MCF 10A (cell line): Measurements from ENCODE around the gene CRELD2. TPM values are rescaled to one million over a fixed set of nuclear protein-coding genes. Genes with fewer than 3 reads are reported as not detected.

Source experiments
- BruUV-seq: library from RNA; stranded (reverse); fragments of 400-500 nt; replicated peaks from 2 replicates; lab custom pipeline; 2021; lab: Mats Ljungman, UMichigan
- CTCF ChIA-PET: fragments of 300-600 bp; sonication (Branson Sonifier 250); formaldehyde crosslinking; extraction: SDS; loops from one replicate; lab custom pipeline; 2021; ENCODE audit warnings: antibody characterized with exemption, inconsistent platforms; lab: Yijun Ruan, JAX
- POLR2A ChIA-PET: fragments of 300-600, 350-650 bp; sonication (Branson Sonifier 250); formaldehyde crosslinking; extraction: SDS; loops from one replicate; lab custom pipeline; 2020; ENCODE audit warnings: antibody characterized with exemption, inconsistent platforms; lab: Yijun Ruan, JAX
- DNase-seq: peaks from one replicate; pipeline ENCODE4 v3.0.0-alpha.2; 2018; ENCODE audit not compliant: unreplicated experiment
- H3K27ac Mint-ChIP-seq: one replicate; pipeline ENCODE4 v1.8.0; 2022; ENCODE audit warnings: mild to moderate bottlenecking, low read depth, mixed read lengths; ENCODE audit not compliant: unreplicated experiment
- H3K27me3 Mint-ChIP-seq: one replicate; pipeline ENCODE4 v1.8.0; 2022; ENCODE audit warnings: mixed read lengths; ENCODE audit not compliant: insufficient read depth, unreplicated experiment
- H3K36me3 Mint-ChIP-seq: one replicate; pipeline ENCODE4 v1.8.0; 2022; ENCODE audit warnings: mild to moderate bottlenecking, moderate library complexity, mixed read lengths; ENCODE audit not compliant: insufficient read depth, unreplicated experiment
- H3K4me1 Mint-ChIP-seq: one replicate; pipeline ENCODE4 v1.8.0; 2022; ENCODE audit warnings: mixed read lengths; ENCODE audit not compliant: insufficient read depth, unreplicated experiment
- H3K4me3 Mint-ChIP-seq: one replicate; pipeline ENCODE4 v1.8.0; 2022; ENCODE audit warnings: mild to moderate bottlenecking, moderate library complexity, mixed read lengths; ENCODE audit not compliant: unreplicated experiment
- H3K9me3 Mint-ChIP-seq: one replicate; pipeline ENCODE4 v1.8.0; 2022; ENCODE audit warnings: mixed read lengths; ENCODE audit not compliant: unreplicated experiment
- intact Hi-C: fragments of 100-400 bp; cut with micrococcal nuclease; formaldehyde crosslinking; loops from 2 replicates; pipeline ENCODE4 v1.14.1; 2022
- total RNA-seq: library from RNA; stranded (reverse); gene quantifications from 2 replicates; pipeline ENCODE4 v1.2.3, GENCODE V29; 2022
- TF ChIP-seq, protein P1 (sequence below): fragments of 200-600 bp; IDR thresholded peaks from one replicate; pipeline ENCODE4 v1.8.0; 2022; ENCODE audit warnings: antibody characterized with exemption, mild to moderate bottlenecking; ENCODE audit not compliant: unreplicated experiment

CRELD2 gene
- total RNA-seq, 1 experiment from 2014 or later = 70.7 TPM

DNA sequence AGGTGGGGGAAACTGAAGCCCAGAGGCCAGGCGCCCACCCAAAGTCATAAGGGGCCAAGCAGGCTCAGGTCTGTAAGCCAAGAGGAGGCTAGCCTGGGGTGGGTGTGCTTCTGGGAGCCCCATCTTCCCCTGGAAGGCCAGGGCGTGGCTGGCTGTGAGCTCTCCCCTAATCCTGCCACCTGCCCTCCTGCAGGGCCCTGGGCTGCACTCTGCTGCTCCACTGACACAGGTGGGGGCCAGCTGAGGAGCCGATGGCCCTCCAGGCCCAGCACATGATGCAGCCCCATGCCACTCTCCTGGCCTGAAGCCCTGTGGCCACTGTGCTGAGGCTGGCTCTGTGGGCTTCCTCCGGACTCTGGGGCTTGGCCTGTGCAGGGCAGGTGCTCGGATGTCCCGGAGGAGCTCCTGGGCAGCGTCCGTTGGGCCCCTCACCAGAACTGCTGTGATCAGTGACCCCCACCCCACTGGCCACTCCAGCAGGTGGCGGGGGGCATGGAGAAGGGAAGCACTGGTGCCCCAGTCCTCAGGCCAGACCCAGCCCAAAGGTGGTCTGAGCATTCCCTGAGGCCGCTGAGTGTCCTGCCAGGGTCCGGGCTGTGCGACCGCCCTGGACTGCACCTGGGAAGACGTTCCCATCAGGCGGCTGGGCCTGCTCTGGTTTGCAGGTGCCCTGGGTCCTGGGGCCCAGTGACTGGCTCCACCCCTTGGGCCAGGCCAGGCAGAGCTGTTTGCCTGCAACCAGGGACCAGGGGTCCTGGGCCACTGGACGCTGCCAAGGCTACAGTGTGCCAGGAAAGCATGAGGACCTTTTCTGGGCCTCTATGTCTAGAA, 50.6 kb downstream of the CRELD2 start:
- H3K4me1 Mint-ChIP-seq = peaks cover 11% of the 10 kb centered on the region
- no peak overlapping the region for H3K4me3 Mint-ChIP-seq
- TF ChIP-seq, protein P1, sequence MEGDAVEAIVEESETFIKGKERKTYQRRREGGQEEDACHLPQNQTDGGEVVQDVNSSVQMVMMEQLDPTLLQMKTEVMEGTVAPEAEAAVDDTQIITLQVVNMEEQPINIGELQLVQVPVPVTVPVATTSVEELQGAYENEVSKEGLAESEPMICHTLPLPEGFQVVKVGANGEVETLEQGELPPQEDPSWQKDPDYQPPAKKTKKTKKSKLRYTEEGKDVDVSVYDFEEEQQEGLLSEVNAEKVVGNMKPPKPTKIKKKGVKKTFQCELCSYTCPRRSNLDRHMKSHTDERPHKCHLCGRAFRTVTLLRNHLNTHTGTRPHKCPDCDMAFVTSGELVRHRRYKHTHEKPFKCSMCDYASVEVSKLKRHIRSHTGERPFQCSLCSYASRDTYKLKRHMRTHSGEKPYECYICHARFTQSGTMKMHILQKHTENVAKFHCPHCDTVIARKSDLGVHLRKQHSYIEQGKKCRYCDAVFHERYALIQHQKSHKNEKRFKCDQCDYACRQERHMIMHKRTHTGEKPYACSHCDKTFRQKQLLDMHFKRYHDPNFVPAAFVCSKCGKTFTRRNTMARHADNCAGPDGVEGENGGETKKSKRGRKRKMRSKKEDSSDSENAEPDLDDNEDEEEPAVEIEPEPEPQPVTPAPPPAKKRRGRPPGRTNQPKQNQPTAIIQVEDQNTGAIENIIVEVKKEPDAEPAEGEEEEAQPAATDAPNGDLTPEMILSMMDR = no peak
- H3K36me3 Mint-ChIP-seq = peaks cover 23% of the 10 kb centered on the region
- no peak for DNase-seq
- no peaks in the 10 kb centered on the region for H3K27me3 Mint-ChIP-seq
- H3K9me3 Mint-ChIP-seq = no peaks in the 10 kb centered on the region
- POLR2A ChIA-PET = interaction anchor here (0.5 to 6.8 kb wide), 5 partner anchors 9 to 373 kb away, joined by 3 to 46 read pairs (median 4); partner anchors contain the start of gene PIM3
- intact Hi-C loops = no loop called here
- no peak overlapping the region for H3K27ac Mint-ChIP-seq
- no TSS peak for BruUV-seq
- CTCF ChIA-PET = interaction anchor here (1.1 kb wide), 1 partner anchor 39 kb away, joined by 4 read pairs; no protein-coding TSS in a partner anchor

GRCh38 chr22:49969751-49970527, 51.5 kb downstream of the CRELD2 start:
- BruUV-seq = no TSS peak
- TF ChIP-seq, protein P1 = no peak
- H3K27me3 Mint-ChIP-seq = no peaks in the 10 kb centered on the region
- no peak overlapping the region for H3K4me3 Mint-ChIP-seq
- peaks cover 11% of the 10 kb centered on the region for H3K4me1 Mint-ChIP-seq
- DNase-seq = no peak
- ChIA-PET POLR2A (interaction anchor here (1.1 to 6.8 kb wide), 4 partner anchors 10 to 58 kb away, joined by 4 to 46 read pairs (median 19); partner anchors contain the start of genes ALG12, CRELD2 and PIM3), CTCF (interaction anchor here (0.8 kb wide), 1 partner anchor 39 kb away, joined by 4 read pairs; no protein-coding TSS in a partner anchor)
- H3K36me3 Mint-ChIP-seq = peaks cover 14% of the 10 kb centered on the region
- intact Hi-C loops = loop anchor here (5.0 kb wide), 1 partner anchor 57 kb away; no protein-coding TSS in a partner anchor
- no peak overlapping the region for H3K27ac Mint-ChIP-seq
- H3K9me3 Mint-ChIP-seq = no peaks in the 10 kb centered on the region

GRCh38 chr22:49970528-49971231, 52.2 kb downstream of the CRELD2 start:
- Mint-ChIP-seq H3K9me3 (no peaks in the 10 kb centered on the region), H3K27ac (peak overlapping the region; percentile 72), H3K4me3 (peak overlapping the region; percentile 69), H3K4me1 (peaks cover 15% of the 10 kb centered on the region), H3K36me3 (peaks cover 12% of the 10 kb centered on the region), H3K27me3 (no peaks in the 10 kb centered on the region)
- TF ChIP-seq, protein P1 = no peak
- intact Hi-C loops = loop anchor here (5.0 kb wide), 1 partner anchor 57 kb away; no protein-coding TSS in a partner anchor
- CTCF ChIA-PET = interaction anchor here (0.8 to 1.0 kb wide), 3 partner anchors 40 to 60 kb away, joined by 3 to 4 read pairs (median 3); no protein-coding TSS in a partner anchor
- peak; percentile 98 for DNase-seq
- POLR2A ChIA-PET = interaction anchor here (0.5 to 6.8 kb wide), 9 partner anchors 8 to 60 kb away, joined by 3 to 46 read pairs (median 4); partner anchors contain the start of genes ALG12, CRELD2 and PIM3
- no TSS peak for BruUV-seq
